HEK293T (cell line): Measurements from ENCODE around the gene RBM4B.
"Not testable (repeated sequence)": the region's sequence is repeated elsewhere in the genome, so short reads cannot be mapped to it uniquely, and the experiment has no call there.

Source experiments
- BHLHE40 ChIP-seq: fragments of 450-650 bp; IDR thresholded peaks from 2 replicates; pipeline ENCODE4 v1.6.1; 2016; ENCODE audit warnings: mild to moderate bottlenecking, moderate library complexity, borderline replicate concordance
- ELF4 ChIP-seq: fragments of 450-650 bp; IDR thresholded peaks from 2 replicates; pipeline ENCODE4 v1.6.1; 2017; ENCODE audit warnings: antibody characterized with exemption
- FOXA1 ChIP-seq: fragments of 450-650 bp; IDR thresholded peaks from 2 replicates; pipeline ENCODE4 v1.6.1; 2016; ENCODE audit warnings: mild to moderate bottlenecking
- FOXK2 ChIP-seq: fragments of 450-650 bp; IDR thresholded peaks from 2 replicates; pipeline ENCODE4 v1.6.1; 2016; ENCODE audit warnings: mild to moderate bottlenecking
- NFRKB ChIP-seq: fragments of 450-650 bp; IDR thresholded peaks from 2 replicates; pipeline ENCODE4 v1.6.1; 2016; ENCODE audit warnings: mild to moderate bottlenecking, moderate library complexity
- PKNOX1 ChIP-seq: fragments of 450-650 bp; IDR thresholded peaks from 2 replicates; pipeline ENCODE4 v1.6.1; 2016
- SUZ12 ChIP-seq: fragments of 450-650 bp; IDR thresholded peaks from 2 replicates; pipeline ENCODE4 v1.6.1; 2016; ENCODE audit warnings: mild to moderate bottlenecking
- TARDBP ChIP-seq: fragments of 450-650 bp; IDR thresholded peaks from 2 replicates; pipeline ENCODE4 v1.6.1; 2016

GRCh38 chr11:66724167-66724566 is 46.5 kb upstream of the RBM4B start:
- TF ChIP-seq BHLHE40, TARDBP, SUZ12, FOXK2, NFRKB, PKNOX1, FOXA1, ELF4: not testable (repeated sequence)
